ENCODE results near the gene BCL10.

Gene BCL10

DNA sequence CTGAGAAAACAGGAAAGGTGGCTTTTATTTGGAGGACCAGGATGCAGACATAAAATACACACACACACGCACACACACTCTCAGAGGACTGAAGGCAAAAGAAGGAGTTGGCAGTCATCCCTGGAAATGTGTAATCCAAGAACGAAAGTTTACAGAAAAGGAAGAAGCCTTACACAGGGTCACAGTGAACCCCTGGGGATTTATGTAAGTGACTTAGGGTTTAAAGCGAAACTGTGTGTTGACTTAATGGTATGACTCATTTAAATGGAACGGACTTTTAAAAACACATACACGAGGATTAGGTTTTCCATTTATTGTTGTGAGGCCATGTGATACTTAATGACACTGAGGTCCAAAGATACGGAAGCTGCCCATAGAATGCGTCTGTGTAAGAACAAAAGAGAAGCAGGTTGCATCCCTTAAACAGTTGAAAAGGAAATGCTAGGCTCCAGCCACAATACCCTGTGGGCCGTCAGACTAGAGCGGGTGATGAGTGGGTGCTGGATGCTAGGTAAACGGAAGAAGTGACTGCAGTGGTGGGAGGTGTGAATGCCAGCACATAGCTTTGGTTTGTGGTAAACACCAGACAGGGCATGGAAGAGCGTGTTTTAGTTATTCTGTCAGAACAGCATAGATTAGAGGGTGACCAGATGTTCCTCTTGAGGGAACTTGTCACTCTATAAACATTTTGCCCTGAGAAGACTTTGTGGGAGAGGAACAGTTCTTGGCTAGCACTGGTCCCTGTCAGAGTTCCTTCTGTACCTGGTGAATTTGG is 21.6 kb upstream of the BCL10 start (continued):
- TF ChIP-seq, protein P1, sequence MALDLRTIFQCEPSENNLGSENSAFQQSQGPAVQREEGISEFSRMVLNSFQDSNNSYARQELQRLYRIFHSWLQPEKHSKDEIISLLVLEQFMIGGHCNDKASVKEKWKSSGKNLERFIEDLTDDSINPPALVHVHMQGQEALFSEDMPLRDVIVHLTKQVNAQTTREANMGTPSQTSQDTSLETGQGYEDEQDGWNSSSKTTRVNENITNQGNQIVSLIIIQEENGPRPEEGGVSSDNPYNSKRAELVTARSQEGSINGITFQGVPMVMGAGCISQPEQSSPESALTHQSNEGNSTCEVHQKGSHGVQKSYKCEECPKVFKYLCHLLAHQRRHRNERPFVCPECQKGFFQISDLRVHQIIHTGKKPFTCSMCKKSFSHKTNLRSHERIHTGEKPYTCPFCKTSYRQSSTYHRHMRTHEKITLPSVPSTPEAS (tag by site-specific recombination; IDR thresholded peaks at IDR 0.05), result peak; percentile 94
- TF ChIP-seq ZIC2 (tag by site-specific recombination; IDR thresholded peaks at IDR 0.05) (peak; percentile 55), ZNF223 (tag by site-specific recombination; IDR thresholded peaks at IDR 0.05) (no peak), ZNF121 (tag by site-specific recombination; IDR thresholded peaks at IDR 0.05) (no peak), MYNN (tag by site-specific recombination; IDR thresholded peaks at IDR 0.05; ENCODE audit: borderline replicate concordance) (peak; percentile 91), RBAK (tag by site-specific recombination; IDR thresholded peaks at IDR 0.05) (no peak), ZNF112 (tag by site-specific recombination; IDR thresholded peaks at IDR 0.05) (no peak), BCL11A (tag by site-specific recombination; IDR thresholded peaks at IDR 0.05; ENCODE audit: low read depth) (peak; percentile 96), ZNF169 (tag by site-specific recombination; IDR thresholded peaks at IDR 0.05) (no peak), ZBTB48 (tag by site-specific recombination; IDR thresholded peaks at IDR 0.05) (peak; percentile 89), ZBTB21 (tag by site-specific recombination; IDR thresholded peaks at IDR 0.05) (peak; percentile 80), ZFP37 (tag by site-specific recombination; IDR thresholded peaks at IDR 0.05) (peak; percentile 86; the same call in 1 of the 2 replicates), ZNF621 (tag by site-specific recombination; IDR thresholded peaks at IDR 0.05) (no peak), ZNF777 (tag by site-specific recombination; IDR thresholded peaks at IDR 0.05; ENCODE audit: borderline replicate concordance) (no peak), ZNF2 (tag by site-specific recombination; IDR thresholded peaks at IDR 0.05) (peak; percentile 92), SETDB1 (IDR thresholded peaks at IDR 0.05; ENCODE audit: insufficient read length, low read length) (peak; percentile 21), ZNF23 (tag by site-specific recombination; IDR thresholded peaks at IDR 0.05; ENCODE audit: borderline replicate concordance) (no peak), ZNF221 (tag by site-specific recombination; IDR thresholded peaks at IDR 0.05; ENCODE audit: borderline replicate concordance) (peak; percentile 43; the same call in 1 of the 2 replicates), SP7 (tag by site-specific recombination; IDR thresholded peaks at IDR 0.05) (peak; percentile 96), ZNF600 (tag by site-specific recombination; IDR thresholded peaks at IDR 0.05) (peak; percentile 94), ZNF24 (tag by site-specific recombination; IDR thresholded peaks at IDR 0.05) (peak; percentile 94), ZNF132 (tag by site-specific recombination; IDR thresholded peaks at IDR 0.05; ENCODE audit: borderline replicate concordance) (no peak), ZNF433 (tag by site-specific recombination; IDR thresholded peaks at IDR 0.05; ENCODE audit: low read depth) (no peak), ZNF37A (tag by site-specific recombination; IDR thresholded peaks at IDR 0.05) (no peak), HOXA7 (CRISPR knock-in tag; IDR thresholded peaks at IDR 0.05; ENCODE audit: borderline replicate concordance) (no peak), IKZF3 (tag by site-specific recombination; IDR thresholded peaks at IDR 0.05) (peak; percentile 77)
- TF ChIP-seq, protein P2, sequence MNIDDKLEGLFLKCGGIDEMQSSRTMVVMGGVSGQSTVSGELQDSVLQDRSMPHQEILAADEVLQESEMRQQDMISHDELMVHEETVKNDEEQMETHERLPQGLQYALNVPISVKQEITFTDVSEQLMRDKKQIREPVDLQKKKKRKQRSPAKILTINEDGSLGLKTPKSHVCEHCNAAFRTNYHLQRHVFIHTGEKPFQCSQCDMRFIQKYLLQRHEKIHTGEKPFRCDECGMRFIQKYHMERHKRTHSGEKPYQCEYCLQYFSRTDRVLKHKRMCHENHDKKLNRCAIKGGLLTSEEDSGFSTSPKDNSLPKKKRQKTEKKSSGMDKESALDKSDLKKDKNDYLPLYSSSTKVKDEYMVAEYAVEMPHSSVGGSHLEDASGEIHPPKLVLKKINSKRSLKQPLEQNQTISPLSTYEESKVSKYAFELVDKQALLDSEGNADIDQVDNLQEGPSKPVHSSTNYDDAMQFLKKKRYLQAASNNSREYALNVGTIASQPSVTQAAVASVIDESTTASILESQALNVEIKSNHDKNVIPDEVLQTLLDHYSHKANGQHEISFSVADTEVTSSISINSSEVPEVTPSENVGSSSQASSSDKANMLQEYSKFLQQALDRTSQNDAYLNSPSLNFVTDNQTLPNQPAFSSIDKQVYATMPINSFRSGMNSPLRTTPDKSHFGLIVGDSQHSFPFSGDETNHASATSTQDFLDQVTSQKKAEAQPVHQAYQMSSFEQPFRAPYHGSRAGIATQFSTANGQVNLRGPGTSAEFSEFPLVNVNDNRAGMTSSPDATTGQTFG (tag by site-specific recombination; IDR thresholded peaks at IDR 0.05; ENCODE audit: borderline replicate concordance), result no peak
- TF ChIP-seq, protein P3, sequence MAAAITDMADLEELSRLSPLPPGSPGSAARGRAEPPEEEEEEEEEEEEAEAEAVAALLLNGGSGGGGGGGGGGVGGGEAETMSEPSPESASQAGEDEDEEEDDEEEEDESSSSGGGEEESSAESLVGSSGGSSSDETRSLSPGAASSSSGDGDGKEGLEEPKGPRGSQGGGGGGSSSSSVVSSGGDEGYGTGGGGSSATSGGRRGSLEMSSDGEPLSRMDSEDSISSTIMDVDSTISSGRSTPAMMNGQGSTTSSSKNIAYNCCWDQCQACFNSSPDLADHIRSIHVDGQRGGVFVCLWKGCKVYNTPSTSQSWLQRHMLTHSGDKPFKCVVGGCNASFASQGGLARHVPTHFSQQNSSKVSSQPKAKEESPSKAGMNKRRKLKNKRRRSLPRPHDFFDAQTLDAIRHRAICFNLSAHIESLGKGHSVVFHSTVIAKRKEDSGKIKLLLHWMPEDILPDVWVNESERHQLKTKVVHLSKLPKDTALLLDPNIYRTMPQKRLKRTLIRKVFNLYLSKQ (tag by site-specific recombination; IDR thresholded peaks at IDR 0.05; ENCODE audit: borderline replicate concordance), result no peak
- TF ChIP-seq, protein P4, sequence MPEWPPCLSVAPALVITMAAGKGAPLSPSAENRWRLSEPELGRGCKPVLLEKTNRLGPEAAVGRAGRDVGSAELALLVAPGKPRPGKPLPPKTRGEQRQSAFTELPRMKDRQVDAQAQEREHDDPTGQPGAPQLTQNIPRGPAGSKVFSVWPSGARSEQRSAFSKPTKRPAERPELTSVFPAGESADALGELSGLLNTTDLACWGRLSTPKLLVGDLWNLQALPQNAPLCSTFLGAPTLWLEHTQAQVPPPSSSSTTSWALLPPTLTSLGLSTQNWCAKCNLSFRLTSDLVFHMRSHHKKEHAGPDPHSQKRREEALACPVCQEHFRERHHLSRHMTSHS (tag by site-specific recombination; IDR thresholded peaks at IDR 0.05), result no peak
- TF ChIP-seq, protein P5, sequence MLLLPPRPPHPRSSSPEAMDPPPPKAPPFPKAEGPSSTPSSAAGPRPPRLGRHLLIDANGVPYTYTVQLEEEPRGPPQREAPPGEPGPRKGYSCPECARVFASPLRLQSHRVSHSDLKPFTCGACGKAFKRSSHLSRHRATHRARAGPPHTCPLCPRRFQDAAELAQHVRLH (tag by site-specific recombination; IDR thresholded peaks at IDR 0.05), result peak; percentile 90
- TF ChIP-seq, protein P6, sequence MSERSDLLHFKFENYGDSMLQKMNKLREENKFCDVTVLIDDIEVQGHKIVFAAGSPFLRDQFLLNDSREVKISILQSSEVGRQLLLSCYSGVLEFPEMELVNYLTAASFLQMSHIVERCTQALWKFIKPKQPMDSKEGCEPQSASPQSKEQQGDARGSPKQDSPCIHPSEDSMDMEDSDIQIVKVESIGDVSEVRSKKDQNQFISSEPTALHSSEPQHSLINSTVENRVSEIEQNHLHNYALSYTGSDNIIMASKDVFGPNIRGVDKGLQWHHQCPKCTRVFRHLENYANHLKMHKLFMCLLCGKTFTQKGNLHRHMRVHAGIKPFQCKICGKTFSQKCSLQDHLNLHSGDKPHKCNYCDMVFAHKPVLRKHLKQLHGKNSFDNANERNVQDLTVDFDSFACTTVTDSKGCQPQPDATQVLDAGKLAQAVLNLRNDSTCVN (tag by site-specific recombination; optimal IDR thresholded peaks at IDR 0.05), result no peak
- TF ChIP-seq, protein P7, sequence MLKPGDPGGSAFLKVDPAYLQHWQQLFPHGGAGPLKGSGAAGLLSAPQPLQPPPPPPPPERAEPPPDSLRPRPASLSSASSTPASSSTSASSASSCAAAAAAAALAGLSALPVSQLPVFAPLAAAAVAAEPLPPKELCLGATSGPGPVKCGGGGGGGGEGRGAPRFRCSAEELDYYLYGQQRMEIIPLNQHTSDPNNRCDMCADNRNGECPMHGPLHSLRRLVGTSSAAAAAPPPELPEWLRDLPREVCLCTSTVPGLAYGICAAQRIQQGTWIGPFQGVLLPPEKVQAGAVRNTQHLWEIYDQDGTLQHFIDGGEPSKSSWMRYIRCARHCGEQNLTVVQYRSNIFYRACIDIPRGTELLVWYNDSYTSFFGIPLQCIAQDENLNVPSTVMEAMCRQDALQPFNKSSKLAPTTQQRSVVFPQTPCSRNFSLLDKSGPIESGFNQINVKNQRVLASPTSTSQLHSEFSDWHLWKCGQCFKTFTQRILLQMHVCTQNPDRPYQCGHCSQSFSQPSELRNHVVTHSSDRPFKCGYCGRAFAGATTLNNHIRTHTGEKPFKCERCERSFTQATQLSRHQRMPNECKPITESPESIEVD (tag by site-specific recombination; IDR thresholded peaks at IDR 0.05), result peak; percentile 99
